Measurements from ENCODE around the gene MLN.

DNA sequence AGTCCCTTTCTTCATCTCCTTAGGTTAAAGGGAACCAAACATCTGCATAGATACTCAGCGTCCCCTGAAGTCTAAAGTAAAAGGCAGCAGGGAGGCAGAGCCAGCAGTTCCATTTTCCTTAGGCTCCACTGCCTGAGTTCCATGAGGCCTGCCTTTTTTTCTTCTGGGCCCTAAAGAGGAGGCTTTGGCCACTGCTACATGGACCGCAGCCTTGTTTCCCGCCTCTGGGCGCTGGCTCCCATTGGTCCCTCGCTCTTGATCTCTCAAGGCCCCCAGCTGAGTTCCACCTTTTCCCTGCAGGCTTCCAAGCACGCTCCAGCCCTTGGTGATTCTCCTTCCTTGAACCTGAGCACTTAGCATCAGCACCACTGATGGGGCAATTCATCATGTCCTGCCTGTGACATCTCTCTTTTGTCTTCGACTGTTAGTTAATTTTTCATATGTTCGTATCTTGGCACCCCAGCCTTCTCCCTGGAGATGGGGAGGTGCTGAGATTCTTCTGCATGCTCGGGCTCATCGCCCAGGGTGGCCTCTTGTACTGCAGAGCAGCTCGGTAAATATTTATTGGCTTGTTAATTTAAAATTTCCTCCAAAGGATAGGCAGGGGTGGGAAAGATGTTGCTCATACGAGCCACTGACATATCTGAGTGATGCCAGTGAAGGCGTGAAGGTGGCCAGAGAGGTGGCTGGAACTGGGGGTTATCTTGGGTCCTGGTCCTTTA, 3.4 kb downstream of the MLN start:
- no peak for TF ChIP-seq POLR2AphosphoS5 (IDR thresholded peaks at IDR 0.05)
- TF ChIP-seq, protein P1, sequence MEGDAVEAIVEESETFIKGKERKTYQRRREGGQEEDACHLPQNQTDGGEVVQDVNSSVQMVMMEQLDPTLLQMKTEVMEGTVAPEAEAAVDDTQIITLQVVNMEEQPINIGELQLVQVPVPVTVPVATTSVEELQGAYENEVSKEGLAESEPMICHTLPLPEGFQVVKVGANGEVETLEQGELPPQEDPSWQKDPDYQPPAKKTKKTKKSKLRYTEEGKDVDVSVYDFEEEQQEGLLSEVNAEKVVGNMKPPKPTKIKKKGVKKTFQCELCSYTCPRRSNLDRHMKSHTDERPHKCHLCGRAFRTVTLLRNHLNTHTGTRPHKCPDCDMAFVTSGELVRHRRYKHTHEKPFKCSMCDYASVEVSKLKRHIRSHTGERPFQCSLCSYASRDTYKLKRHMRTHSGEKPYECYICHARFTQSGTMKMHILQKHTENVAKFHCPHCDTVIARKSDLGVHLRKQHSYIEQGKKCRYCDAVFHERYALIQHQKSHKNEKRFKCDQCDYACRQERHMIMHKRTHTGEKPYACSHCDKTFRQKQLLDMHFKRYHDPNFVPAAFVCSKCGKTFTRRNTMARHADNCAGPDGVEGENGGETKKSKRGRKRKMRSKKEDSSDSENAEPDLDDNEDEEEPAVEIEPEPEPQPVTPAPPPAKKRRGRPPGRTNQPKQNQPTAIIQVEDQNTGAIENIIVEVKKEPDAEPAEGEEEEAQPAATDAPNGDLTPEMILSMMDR (IDR thresholded peaks at IDR 0.05), result no peak
